NCI-H2227 (cell line): Measurements from ENCODE around the gene SESN1.

ENCODE experiments used
- DNase-seq: peaks from one replicate; lab custom pipeline; 2025; ENCODE audit not compliant: unreplicated experiment; lab: John Stamatoyannopoulos, UW

The SESN1 gene

GRCh38 chr6:109033655-109034054 is 61.0 kb downstream of the SESN1 start:
- DNase-seq: no peak

GRCh38 chr6:109031416-109031815 is 63.2 kb downstream of the SESN1 start:
- peak; percentile 45 for DNase-seq

- DNase-seq: no peak
Measured at GRCh38 chr6:109029313-109029712, 65.3 kb downstream of the SESN1 start.

- no peak for DNase-seq
Measured at GRCh38 chr6:109028439-109028838, 66.2 kb downstream of the SESN1 start.

GRCh38 chr6:109027964-109028363 is 66.7 kb downstream of the SESN1 start:
- DNase-seq: no peak

GRCh38 chr6:109025639-109026038 is 69.0 kb downstream of the SESN1 start:
- DNase-seq: no peak

GRCh38 chr6:109024784-109025183 is 69.9 kb downstream of the SESN1 start:
- DNase-seq: no peak

GRCh38 chr6:109024368-109024767 is 70.3 kb downstream of the SESN1 start:
- DNase-seq: no peak

- DNase-seq: no peak
Measured at GRCh38 chr6:109023356-109023925, 71.2 kb downstream of the SESN1 start.

GRCh38 chr6:109021870-109022269 is 72.8 kb downstream of the SESN1 start:
- no peak for DNase-seq

- DNase-seq: no peak
Measured at GRCh38 chr6:109019911-109020310, 74.7 kb downstream of the SESN1 start.

GRCh38 chr6:109015176-109015575 is 79.5 kb downstream of the SESN1 start:
- DNase-seq: no peak

GRCh38 chr6:109014606-109015005 is 80.0 kb downstream of the SESN1 start:
- no peak for DNase-seq

GRCh38 chr6:109013656-109014305 is 80.9 kb downstream of the SESN1 start:
- no peak for DNase-seq

- DNase-seq: no peak
Measured at GRCh38 chr6:109010705-109011102, 83.9 kb downstream of the SESN1 start.

GRCh38 chr6:109009962-109010704 is 84.5 kb downstream of the SESN1 start:
- no peak for DNase-seq

- peak; percentile 90 for DNase-seq
Measured at GRCh38 chr6:109009236-109009961, 85.2 kb downstream of the SESN1 start.

GRCh38 chr6:109008537-109009235 is 86.0 kb downstream of the SESN1 start:
- peak; percentile 55 for DNase-seq

- DNase-seq: no peak
Measured at GRCh38 chr6:109008054-109008453, 86.6 kb downstream of the SESN1 start.

- no peak for DNase-seq
Measured at GRCh38 chr6:109007521-109007920, 87.1 kb downstream of the SESN1 start.

GRCh38 chr6:109006818-109007217 is 87.8 kb downstream of the SESN1 start:
- DNase-seq: no peak
